ENCODE results near the gene PTPN14. TPM values are rescaled to one million over a fixed set of nuclear protein-coding genes. Genes with fewer than 3 reads are reported as not detected.

The PTPN14 gene
- total RNA-seq, 1 donor: 104 TPM

- no peak for DNase-seq (ENCODE audit: low read depth)
- no peak for TF ChIP-seq CTCF (IDR thresholded peaks at IDR 0.05; ENCODE audit: insufficient read depth, low read depth, low read length)
- H3K4me3 ChIP-seq (ENCODE audit: low read depth, low read length): no peak overlapping the region
Observed at GRCh38 chr1:214444182-214444939, 107.0 kb downstream of the PTPN14 start.

GRCh38 chr1:214441119-214441518, 110.3 kb downstream of the PTPN14 start:
- DNase-seq (ENCODE audit: low read depth): peak; percentile 86

GRCh38 chr1:214440219-214440965, 111.0 kb downstream of the PTPN14 start:
- no peak for TF ChIP-seq CTCF (IDR thresholded peaks at IDR 0.05; ENCODE audit: insufficient read depth, low read depth, low read length)
- H3K4me3 ChIP-seq (ENCODE audit: low read depth, low read length): no peak overlapping the region
- peak; percentile 38 for DNase-seq (ENCODE audit: low read depth)

More at GRCh38 chr1:214441119-214441518, 110.3 kb downstream of the PTPN14 start:
- TF ChIP-seq CTCF (IDR thresholded peaks at IDR 0.05; ENCODE audit: insufficient read depth, low read depth, low read length): no peak
- H3K4me3 ChIP-seq (ENCODE audit: low read depth, low read length): no peak overlapping the region

- no peak for TF ChIP-seq CTCF (IDR thresholded peaks at IDR 0.05; ENCODE audit: insufficient read depth, low read depth, low read length)
- peak; percentile 98 for DNase-seq (ENCODE audit: low read depth)
- no peak overlapping the region for H3K4me3 ChIP-seq (ENCODE audit: low read depth, low read length)
Observed at GRCh38 chr1:214439352-214440119, 111.9 kb downstream of the PTPN14 start.

GRCh38 chr1:214438530-214438929, 112.9 kb downstream of the PTPN14 start:
- H3K4me3 ChIP-seq (ENCODE audit: low read depth, low read length): no peak overlapping the region
- TF ChIP-seq CTCF (IDR thresholded peaks at IDR 0.05; ENCODE audit: insufficient read depth, low read depth, low read length): no peak
- DNase-seq (ENCODE audit: low read depth): no peak

- no peak overlapping the region for H3K4me3 ChIP-seq (ENCODE audit: low read depth, low read length)
- TF ChIP-seq CTCF (IDR thresholded peaks at IDR 0.05; ENCODE audit: insufficient read depth, low read depth, low read length): no peak
- DNase-seq (ENCODE audit: low read depth): peak; percentile 75
Observed at GRCh38 chr1:214438075-214438474, 113.3 kb downstream of the PTPN14 start.
